ENCODE measurements around the gene ADAM12. TPM values are rescaled to one million over a fixed set of nuclear protein-coding genes. Genes with fewer than 3 reads are reported as not detected.
"Not testable (repeated sequence)": the region's sequence is repeated elsewhere in the genome, so short reads cannot be mapped to it uniquely, and the experiment has no call there.

Gene ADAM12
- total RNA-seq, 4 donors from 2014 or later, result 0.78 to 10.5 (median 1.2) TPM

DNA sequence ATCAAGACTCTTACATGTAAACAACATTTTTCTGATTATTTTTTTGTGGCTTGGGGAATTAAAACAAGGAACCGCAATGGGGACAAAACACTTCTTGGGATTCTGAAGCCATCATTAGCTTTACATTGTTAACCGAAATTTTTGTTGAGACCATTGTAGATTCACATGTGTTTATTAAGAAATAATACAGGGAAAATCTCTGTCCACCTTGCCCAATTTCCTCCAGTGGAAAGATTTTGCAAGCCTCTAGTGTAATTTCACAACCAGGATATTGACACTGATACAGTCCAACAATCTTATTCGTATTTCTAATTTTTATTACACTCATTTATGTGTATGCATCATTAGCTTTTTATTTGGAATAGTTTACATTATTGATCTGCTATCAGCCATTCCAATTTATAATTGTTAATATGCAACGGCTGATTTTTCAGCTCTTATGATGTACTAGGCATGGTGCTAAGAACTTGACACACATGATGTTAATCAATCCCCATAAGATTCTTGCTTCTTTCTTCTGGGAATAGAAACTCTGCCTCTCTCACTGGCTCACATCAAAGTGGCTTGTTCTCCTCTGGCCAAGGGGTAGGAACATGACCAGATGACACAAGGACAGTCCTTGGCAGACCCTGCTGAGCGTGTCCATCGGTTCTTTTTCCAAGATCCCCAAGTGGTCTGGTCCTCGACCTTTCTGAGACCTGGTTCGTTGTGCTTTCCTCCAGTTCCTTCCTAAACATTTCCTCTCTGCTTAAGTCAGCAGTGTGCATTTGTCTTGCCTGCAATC is 137.6 kb downstream of the ADAM12 start:
- WGBS, 2 donors, result 76 to 82% methylated on average over 8 of the region's 8 CpGs
- Histone ChIP-seq H3K9me3 (no peaks in the 10 kb centered on the region), H3K27ac (no peak overlapping the region), H3K4me1 (peaks cover 0 to 10% (median 0%) of the 10 kb centered on the region in 4 donors), H3K4me3 (no peak overlapping the region), H3K27me3 (no peaks in the 10 kb centered on the region), H3K36me3 (no peaks in the 10 kb centered on the region)
- TF ChIP-seq EP300 (IDR thresholded peaks at IDR 0.05) (peak in 1 of 2 donors; percentile 8), POLR2A (IDR thresholded peaks at IDR 0.05) (no peak)
- TF ChIP-seq, protein P1, sequence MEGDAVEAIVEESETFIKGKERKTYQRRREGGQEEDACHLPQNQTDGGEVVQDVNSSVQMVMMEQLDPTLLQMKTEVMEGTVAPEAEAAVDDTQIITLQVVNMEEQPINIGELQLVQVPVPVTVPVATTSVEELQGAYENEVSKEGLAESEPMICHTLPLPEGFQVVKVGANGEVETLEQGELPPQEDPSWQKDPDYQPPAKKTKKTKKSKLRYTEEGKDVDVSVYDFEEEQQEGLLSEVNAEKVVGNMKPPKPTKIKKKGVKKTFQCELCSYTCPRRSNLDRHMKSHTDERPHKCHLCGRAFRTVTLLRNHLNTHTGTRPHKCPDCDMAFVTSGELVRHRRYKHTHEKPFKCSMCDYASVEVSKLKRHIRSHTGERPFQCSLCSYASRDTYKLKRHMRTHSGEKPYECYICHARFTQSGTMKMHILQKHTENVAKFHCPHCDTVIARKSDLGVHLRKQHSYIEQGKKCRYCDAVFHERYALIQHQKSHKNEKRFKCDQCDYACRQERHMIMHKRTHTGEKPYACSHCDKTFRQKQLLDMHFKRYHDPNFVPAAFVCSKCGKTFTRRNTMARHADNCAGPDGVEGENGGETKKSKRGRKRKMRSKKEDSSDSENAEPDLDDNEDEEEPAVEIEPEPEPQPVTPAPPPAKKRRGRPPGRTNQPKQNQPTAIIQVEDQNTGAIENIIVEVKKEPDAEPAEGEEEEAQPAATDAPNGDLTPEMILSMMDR (IDR thresholded peaks at IDR 0.05), result no peak
- DNase-seq (ENCODE audit: low spot score in 2 of 2), result peak in 1 of 2 donors; percentile 49

DNA sequence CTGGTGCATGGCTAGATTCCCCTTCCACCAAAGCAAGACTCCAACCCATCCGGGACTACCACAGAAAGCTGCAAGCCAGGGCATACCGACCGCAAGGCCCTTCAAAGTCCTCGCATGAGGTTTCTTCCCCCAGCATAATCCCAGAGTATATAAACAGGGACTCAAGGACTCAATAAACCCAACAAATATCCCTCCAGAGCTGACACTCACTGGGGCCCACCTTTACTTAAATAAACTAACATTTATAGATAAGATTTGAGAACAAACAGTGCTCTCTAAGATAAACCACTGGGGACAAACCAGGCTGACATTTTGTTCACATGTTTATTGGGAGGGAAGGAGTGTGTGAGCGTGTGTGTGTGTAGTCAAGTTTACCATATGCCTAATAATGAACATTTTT is 138.2 kb downstream of the ADAM12 start:
- Histone ChIP-seq H3K27ac (no peak overlapping the region), H3K36me3 (no peaks in the 10 kb centered on the region), H3K4me1 (peaks cover 0 to 10% (median 0%) of the 10 kb centered on the region in 4 donors), H3K27me3 (no peaks in the 10 kb centered on the region), H3K9me3 (no peaks in the 10 kb centered on the region), H3K4me3 (no peak overlapping the region)
- DNase-seq (ENCODE audit: low spot score in 2 of 2), result no peak
- WGBS, 2 donors, result 81 to 90% methylated on average over 5 of the region's 5 CpGs
- TF ChIP-seq POLR2A (IDR thresholded peaks at IDR 0.05) (no peak), EP300 (IDR thresholded peaks at IDR 0.05) (no peak)
- TF ChIP-seq, protein P1 (IDR thresholded peaks at IDR 0.05), result no peak

DNA sequence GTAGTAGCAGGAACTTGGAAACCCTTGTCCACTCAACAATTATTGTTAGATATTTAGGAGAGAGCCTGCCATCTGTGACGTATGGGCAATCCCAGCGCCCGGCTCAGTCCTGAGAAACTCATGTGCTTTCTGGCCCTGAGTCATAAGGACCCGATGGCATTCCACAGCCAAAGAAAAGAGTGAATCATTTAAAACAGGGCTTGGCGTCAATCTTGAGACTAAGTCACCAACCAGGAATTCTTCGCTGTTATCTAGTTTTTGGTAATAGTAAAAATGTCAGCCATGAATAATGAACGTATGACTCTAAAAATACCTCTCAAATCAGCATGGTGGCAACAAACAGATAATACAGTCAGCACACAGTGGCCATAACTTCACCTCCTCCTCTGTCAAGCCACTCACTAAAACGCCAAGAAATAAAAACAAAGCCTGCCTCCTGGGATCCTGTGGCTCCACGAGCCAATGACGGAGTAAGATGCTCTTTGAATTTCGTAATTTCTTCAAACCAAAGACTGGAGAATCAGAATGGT is 140.8 kb downstream of the ADAM12 start:
- WGBS, 2 donors, result 69 to 76% methylated on average over 11 of the region's 11 CpGs
- peak in 1 of 2 donors; percentile 35 for DNase-seq (ENCODE audit: low spot score in 2 of 2)
- Histone ChIP-seq H3K4me1 (peaks cover 0 to 6% (median 0%) of the 10 kb centered on the region in 4 donors), H3K27me3 (no peaks in the 10 kb centered on the region), H3K27ac (no peak overlapping the region), H3K4me3 (no peak overlapping the region), H3K9me3 (no peaks in the 10 kb centered on the region), H3K36me3 (no peaks in the 10 kb centered on the region)
- no peak for TF ChIP-seq POLR2A (IDR thresholded peaks at IDR 0.05)
- TF ChIP-seq EP300 (IDR thresholded peaks at IDR 0.05), result peak in 1 of 2 donors; percentile 31

DNA sequence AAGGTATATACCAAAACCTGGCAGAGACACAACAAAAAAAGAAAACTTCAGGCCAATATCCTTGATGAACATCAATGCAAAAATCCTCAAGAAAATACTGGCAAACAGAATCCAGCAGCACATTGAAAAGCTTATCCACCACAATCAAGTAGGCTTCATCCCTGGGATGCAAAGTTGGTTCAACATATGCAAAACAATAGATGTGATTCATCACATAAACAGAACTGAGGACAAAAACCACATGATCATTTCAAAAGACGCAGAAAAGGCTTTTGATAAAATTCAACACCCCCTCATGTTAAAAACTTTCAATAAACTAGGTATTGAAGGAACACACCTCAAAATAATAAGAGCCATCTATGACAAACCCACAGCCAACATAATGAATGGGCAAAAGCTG is 141.9 kb downstream of the ADAM12 start:
- not testable (repeated sequence) for DNase-seq (ENCODE audit: low spot score in 2 of 2); H3K27me3 ChIP-seq; H3K36me3 ChIP-seq; H3K27ac ChIP-seq; H3K4me3 ChIP-seq; H3K4me1 ChIP-seq; H3K9me3 ChIP-seq
- 55 to 69% methylated on average over 1 of the region's 1 CpG for WGBS, 2 donors

DNA sequence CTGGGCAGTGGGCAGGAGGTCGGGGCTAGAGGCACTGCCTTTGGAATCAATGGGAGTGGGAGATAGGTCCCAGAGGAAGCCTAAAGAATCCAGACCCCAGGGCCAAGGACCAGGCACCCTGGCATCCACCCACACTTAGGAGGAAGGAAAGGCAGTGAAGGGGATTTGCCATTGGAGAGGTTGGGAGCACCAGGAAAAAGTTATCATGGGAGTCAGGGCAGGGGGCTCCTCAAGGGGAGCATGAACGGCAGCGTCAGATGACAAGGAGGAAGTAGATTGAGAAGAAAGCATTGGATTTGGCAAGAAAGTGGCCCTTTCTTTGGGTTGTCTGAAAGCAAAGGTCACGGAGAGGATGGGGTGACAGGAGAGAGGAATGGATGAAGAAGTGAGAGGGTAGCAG is 142.8 kb downstream of the ADAM12 start:
- no peak overlapping the region for H3K27ac ChIP-seq
- TF ChIP-seq, protein P1 (IDR thresholded peaks at IDR 0.05), result no peak
- TF ChIP-seq POLR2A (IDR thresholded peaks at IDR 0.05), result no peak
- no peak for TF ChIP-seq EP300 (IDR thresholded peaks at IDR 0.05)
- H3K27me3 ChIP-seq, result no peaks in the 10 kb centered on the region

DNA sequence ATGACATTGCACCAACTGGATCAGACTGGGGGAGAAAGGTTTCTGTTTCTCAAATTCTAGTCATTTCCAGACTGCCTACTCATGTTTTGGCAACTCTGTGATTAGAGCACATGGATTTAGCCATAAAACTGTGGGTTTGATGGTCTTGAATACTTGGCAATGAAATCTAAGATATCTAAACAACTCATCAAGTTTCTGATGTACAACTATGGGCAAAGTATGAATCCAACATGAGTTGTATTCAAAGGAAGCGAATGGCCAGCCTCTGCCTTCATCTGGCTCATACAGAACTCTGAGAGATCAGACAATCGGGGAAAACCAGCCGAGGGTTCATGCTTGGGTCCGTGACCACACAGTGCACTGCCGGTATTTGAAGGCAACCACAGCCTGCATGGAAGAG is 144.3 kb downstream of the ADAM12 start:
- Histone ChIP-seq H3K4me1 (peaks cover 0 to 17% (median 0%) of the 10 kb centered on the region in 4 donors), H3K36me3 (no peaks in the 10 kb centered on the region), H3K9me3 (no peaks in the 10 kb centered on the region), H3K27me3 (no peaks in the 10 kb centered on the region), H3K27ac (no peak overlapping the region), H3K4me3 (no peak overlapping the region)
- WGBS, 2 donors, result 88 to 94% methylated on average over 5 of the region's 5 CpGs
- TF ChIP-seq, protein P1 (IDR thresholded peaks at IDR 0.05), result no peak
- TF ChIP-seq EP300 (IDR thresholded peaks at IDR 0.05), result no peak
- no peak for TF ChIP-seq POLR2A (IDR thresholded peaks at IDR 0.05)
- DNase-seq (ENCODE audit: low spot score in 2 of 2), result no peak

More for the DNA sequence above, 142.8 kb downstream of the ADAM12 start:
- WGBS, 2 donors, result 83 to 85% methylated on average over 4 of the region's 4 CpGs
- Histone ChIP-seq H3K4me1 (peaks cover 0 to 12% (median 0%) of the 10 kb centered on the region in 4 donors), H3K9me3 (no peaks in the 10 kb centered on the region), H3K4me3 (no peak overlapping the region), H3K36me3 (no peaks in the 10 kb centered on the region)
- no peak for DNase-seq (ENCODE audit: low spot score in 2 of 2)
